Measurements from ENCODE around the gene KRTAP10-3. TPM values are rescaled to one million over a fixed set of nuclear protein-coding genes. Genes with fewer than 3 reads are reported as not detected.
"Not testable (repeated sequence)": the region's sequence is repeated elsewhere in the genome, so short reads cannot be mapped to it uniquely, and the experiment has no call there.

Gene KRTAP10-3
- total RNA-seq, 1 experiment from 2014 or later, result not detected

- no peaks in the 10 kb centered on the region for H3K36me3 Mint-ChIP-seq (ENCODE audit: insufficient read depth, unreplicated experiment)
- no peak overlapping the region for H3K4me3 Mint-ChIP-seq (ENCODE audit: low read depth, unreplicated experiment)
- intact Hi-C loops (cut with micrococcal nuclease; ENCODE audit: unreplicated experiment), result no loop called here
- no peaks in the 10 kb centered on the region for H3K4me1 Mint-ChIP-seq (ENCODE audit: low read depth, unreplicated experiment)
- BruUV-seq (replicated peaks), result no TSS peak
- peaks cover 76% of the 10 kb centered on the region for H3K27me3 Mint-ChIP-seq (ENCODE audit: unreplicated experiment)
- H3K27ac Mint-ChIP-seq (ENCODE audit: unreplicated experiment), result no peak overlapping the region
- DNase-seq, result no peak
- CTCF ChIA-PET, result interaction anchor here (0.7 kb wide), 1 partner anchor 19 kb away, joined by 3 read pairs; no protein-coding TSS in a partner anchor
- H3K9me3 Mint-ChIP-seq (ENCODE audit: low read depth, unreplicated experiment), result no peaks in the 10 kb centered on the region
- no peak for TF ChIP-seq CTCF (IDR thresholded peaks at IDR 0.05; ENCODE audit: unreplicated experiment)
Observed at GRCh38 chr21:44564099-44564498, 5.5 kb upstream of the KRTAP10-3 start.

- H3K9me3 Mint-ChIP-seq (ENCODE audit: low read depth, unreplicated experiment); BruUV-seq (replicated peaks); CTCF ChIA-PET; H3K27ac Mint-ChIP-seq (ENCODE audit: unreplicated experiment); H3K4me3 Mint-ChIP-seq (ENCODE audit: low read depth, unreplicated experiment); H3K4me1 Mint-ChIP-seq (ENCODE audit: low read depth, unreplicated experiment); DNase-seq; H3K36me3 Mint-ChIP-seq (ENCODE audit: insufficient read depth, unreplicated experiment); intact Hi-C loops (cut with micrococcal nuclease; ENCODE audit: unreplicated experiment): not testable (repeated sequence)
- peaks cover 100% of the 10 kb centered on the region for H3K27me3 Mint-ChIP-seq (ENCODE audit: unreplicated experiment)
Observed at GRCh38 chr21:44558329-44558675, 293 bp downstream of the KRTAP10-3 start.

GRCh38 chr21:44557491-44558328, 885 bp downstream of the KRTAP10-3 start:
- TF ChIP-seq CTCF (IDR thresholded peaks at IDR 0.05; ENCODE audit: unreplicated experiment), result no peak
- BruUV-seq (replicated peaks), result no TSS peak
- no peak overlapping the region for H3K4me3 Mint-ChIP-seq (ENCODE audit: low read depth, unreplicated experiment)
- CTCF ChIA-PET, result no interaction called here
- peaks cover 100% of the 10 kb centered on the region for H3K27me3 Mint-ChIP-seq (ENCODE audit: unreplicated experiment)
- no peak overlapping the region for H3K27ac Mint-ChIP-seq (ENCODE audit: unreplicated experiment)
- H3K4me1 Mint-ChIP-seq (ENCODE audit: low read depth, unreplicated experiment), result no peaks in the 10 kb centered on the region
- intact Hi-C loops (cut with micrococcal nuclease; ENCODE audit: unreplicated experiment), result no loop called here
- no peaks in the 10 kb centered on the region for H3K9me3 Mint-ChIP-seq (ENCODE audit: low read depth, unreplicated experiment)
- H3K36me3 Mint-ChIP-seq (ENCODE audit: insufficient read depth, unreplicated experiment), result no peaks in the 10 kb centered on the region
- DNase-seq, result no peak

- no TSS peak for BruUV-seq (replicated peaks)
- no peak overlapping the region for H3K27ac Mint-ChIP-seq (ENCODE audit: unreplicated experiment)
- intact Hi-C loops (cut with micrococcal nuclease; ENCODE audit: unreplicated experiment), result no loop called here
- H3K4me1 Mint-ChIP-seq (ENCODE audit: low read depth, unreplicated experiment), result no peaks in the 10 kb centered on the region
- peaks cover 100% of the 10 kb centered on the region for H3K27me3 Mint-ChIP-seq (ENCODE audit: unreplicated experiment)
- no peaks in the 10 kb centered on the region for H3K36me3 Mint-ChIP-seq (ENCODE audit: insufficient read depth, unreplicated experiment)
- DNase-seq, result no peak
- no peak overlapping the region for H3K4me3 Mint-ChIP-seq (ENCODE audit: low read depth, unreplicated experiment)
- TF ChIP-seq CTCF (IDR thresholded peaks at IDR 0.05; ENCODE audit: unreplicated experiment), result no peak
- CTCF ChIA-PET, result no interaction called here
- H3K9me3 Mint-ChIP-seq (ENCODE audit: low read depth, unreplicated experiment), result no peaks in the 10 kb centered on the region
Observed at GRCh38 chr21:44556879-44557278, 1.7 kb downstream of the KRTAP10-3 start.

- no TSS peak for BruUV-seq (replicated peaks)
- intact Hi-C loops (cut with micrococcal nuclease; ENCODE audit: unreplicated experiment), result no loop called here
Observed at GRCh38 chr21:44555200-44555875, 3.3 kb downstream of the KRTAP10-3 start.

More at GRCh38 chr21:44555200-44555875, 3.3 kb downstream of the KRTAP10-3 start:
- no peak overlapping the region for H3K4me3 Mint-ChIP-seq (ENCODE audit: low read depth, unreplicated experiment)
- CTCF ChIA-PET, result no interaction called here
- H3K4me1 Mint-ChIP-seq (ENCODE audit: low read depth, unreplicated experiment), result peaks cover 9% of the 10 kb centered on the region
- TF ChIP-seq CTCF (IDR thresholded peaks at IDR 0.05; ENCODE audit: unreplicated experiment), result no peak
- no peak for DNase-seq
- no peak overlapping the region for H3K27ac Mint-ChIP-seq (ENCODE audit: unreplicated experiment)
- H3K9me3 Mint-ChIP-seq (ENCODE audit: low read depth, unreplicated experiment), result no peaks in the 10 kb centered on the region
- H3K27me3 Mint-ChIP-seq (ENCODE audit: unreplicated experiment), result peaks cover 100% of the 10 kb centered on the region
- no peaks in the 10 kb centered on the region for H3K36me3 Mint-ChIP-seq (ENCODE audit: insufficient read depth, unreplicated experiment)

All from Calu3 (cell line).